A549 treated with CORT108297 at 1 μM for 4 hours (cell line): ENCODE data around the gene SYDE1. TPM values are rescaled to one million over a fixed set of nuclear protein-coding genes. Genes with fewer than 3 reads are reported as not detected.

Experiments
- total RNA-seq: library from RNA; stranded (reverse); fragments of 200-300 nt; extraction: Qiagen RNA extraction; gene quantifications from 5 replicates; pipeline ENCODE4 v1.2.3, GENCODE V29; 2022

SYDE1 gene
- 12.4 to 18.4 TPM (median 16.3 TPM) in 5 replicates for total RNA-seq

GRCh38 chr19:15107061-15108010, at the start of gene SYDE1:
TSS of gene SYDE1 (plus strand) at chr19:15107401. CDS start at chr19:15107434, 33 bp downstream.

GRCh38 chr19:15081911-15082310, 25.3 kb upstream of the SYDE1 start, which contains the start of gene OR1I1:
TSS of gene OR1I1 (plus strand) at chr19:15082211. CDS start at chr19:15087066, 4,855 bp downstream.

Other genes with a start within 250 kb of the SYDE1 start
- not detected in 5 replicates for gene OR7A17, start 221.3 kb upstream of the SYDE1 start, total RNA-seq
- not detected in 5 replicates for gene OR7C2, start 165.9 kb upstream of the SYDE1 start, total RNA-seq
- not detected in 5 replicates for gene SLC1A6, start 127.5 kb upstream of the SYDE1 start, total RNA-seq
- not detected in 5 replicates for gene CASP14, start 57.9 kb upstream of the SYDE1 start, total RNA-seq
- not detected in 5 replicates for gene OR1I1, start 25.2 kb upstream of the SYDE1 start, total RNA-seq
- 7.9 to 12.5 TPM (median 12.1 TPM) in 5 replicates for gene NOTCH3, start 93.6 kb downstream of the SYDE1 start, total RNA-seq
- 0.06 to 0.12 TPM (median 0.07 TPM) in 3 of 5 replicates, not detected in the others for gene EPHX3, start 125.0 kb downstream of the SYDE1 start, total RNA-seq
- 22.5 to 29.3 TPM (median 27.4 TPM) in 5 replicates for gene BRD4, start 225.1 kb downstream of the SYDE1 start, total RNA-seq